EL (cell line): ENCODE measurements around the gene NFE2L2.
"Not testable (repeated sequence)": the region's sequence is repeated elsewhere in the genome, so short reads cannot be mapped to it uniquely, and the experiment has no call there.

Experiments
- DNase-seq: peaks from one replicate; pipeline ENCODE4 v3.0.0-alpha.2; 2016

Gene NFE2L2

DNA sequence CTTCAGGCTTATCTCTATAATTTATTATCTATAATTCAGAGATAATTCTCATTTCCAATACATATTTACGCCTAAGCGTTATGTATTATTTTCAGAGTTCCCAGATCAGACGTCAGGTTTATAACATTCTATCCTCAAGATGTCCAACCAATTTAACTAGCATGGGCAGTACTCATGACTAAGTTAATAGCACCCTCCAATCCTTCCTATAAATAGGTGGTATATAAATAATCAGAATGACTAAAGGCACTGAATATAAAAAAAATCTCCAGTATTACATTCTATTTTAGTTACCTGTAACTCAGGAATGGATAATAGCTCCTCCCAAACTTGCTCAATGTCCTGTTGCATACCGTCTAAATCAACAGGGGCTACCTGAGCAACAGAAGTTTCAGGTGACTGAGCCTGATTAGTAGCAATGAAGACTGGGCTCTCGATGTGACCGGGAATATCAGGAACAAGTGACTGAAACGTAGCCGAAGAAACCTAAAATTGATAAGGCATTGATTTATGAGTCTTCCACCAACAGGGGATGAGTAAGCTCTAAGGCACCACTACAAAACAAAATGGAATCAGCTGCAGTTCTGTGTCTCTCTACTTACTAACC, 32.3 kb downstream of the NFE2L2 start:
- DNase-seq = no peak

DNA sequence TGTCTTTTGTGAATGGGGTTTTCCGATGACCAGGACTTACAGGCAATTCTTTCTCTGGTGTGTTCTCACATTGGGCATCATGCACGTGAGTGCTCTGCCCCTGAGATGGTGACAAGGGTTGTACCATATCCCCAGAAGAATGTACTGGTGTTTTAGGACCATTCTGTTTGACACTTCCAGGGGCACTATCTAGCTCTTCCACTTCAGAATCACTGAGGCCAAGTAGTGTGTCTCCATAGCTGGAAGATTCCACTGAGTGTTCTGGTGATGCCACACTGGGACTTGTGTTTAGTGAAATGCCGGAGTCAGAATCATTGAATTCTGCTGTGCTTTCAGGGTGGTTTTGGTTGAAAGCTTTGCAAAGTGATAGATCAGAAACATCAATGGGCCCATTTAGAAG, 33.3 kb downstream of the NFE2L2 start:
- no peak for DNase-seq

DNA sequence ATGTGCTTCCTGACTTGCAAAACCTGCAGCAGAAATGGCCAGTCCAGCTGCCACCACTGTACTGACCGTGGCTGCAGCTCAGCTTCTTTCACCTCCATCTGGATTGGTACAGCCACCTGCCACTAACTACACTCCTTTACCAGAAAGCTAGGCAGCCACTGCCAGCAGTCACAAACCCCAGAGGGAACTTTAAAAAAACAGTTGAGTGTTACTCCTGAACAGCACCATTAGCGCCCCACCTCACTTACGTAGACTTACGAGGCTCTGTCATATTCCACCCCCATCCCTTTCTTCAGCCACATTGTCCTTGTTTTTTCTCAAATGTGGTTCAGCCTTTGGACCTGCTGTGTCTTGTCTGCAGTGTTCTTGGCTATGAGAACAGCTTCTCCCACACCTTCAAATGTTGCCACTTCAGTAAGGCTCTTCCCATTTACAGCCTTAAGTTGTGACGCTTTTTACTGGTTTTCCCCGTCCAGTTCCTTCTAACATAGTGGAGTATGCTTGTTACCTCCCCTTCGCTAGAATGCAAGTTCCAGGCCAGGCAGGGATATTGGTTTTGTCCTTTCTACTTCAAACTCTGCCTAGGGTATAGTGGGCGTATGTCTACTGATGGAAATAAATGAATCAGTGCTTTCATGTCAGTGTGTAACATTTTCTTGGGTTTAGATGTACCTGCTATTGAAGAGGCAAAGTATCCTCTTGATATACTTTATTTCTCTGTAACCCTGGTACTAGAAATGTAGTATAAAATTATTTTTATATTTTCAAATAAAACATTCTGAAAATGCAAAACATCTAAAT, 34.9 kb downstream of the NFE2L2 start:
- no peak for DNase-seq

DNA sequence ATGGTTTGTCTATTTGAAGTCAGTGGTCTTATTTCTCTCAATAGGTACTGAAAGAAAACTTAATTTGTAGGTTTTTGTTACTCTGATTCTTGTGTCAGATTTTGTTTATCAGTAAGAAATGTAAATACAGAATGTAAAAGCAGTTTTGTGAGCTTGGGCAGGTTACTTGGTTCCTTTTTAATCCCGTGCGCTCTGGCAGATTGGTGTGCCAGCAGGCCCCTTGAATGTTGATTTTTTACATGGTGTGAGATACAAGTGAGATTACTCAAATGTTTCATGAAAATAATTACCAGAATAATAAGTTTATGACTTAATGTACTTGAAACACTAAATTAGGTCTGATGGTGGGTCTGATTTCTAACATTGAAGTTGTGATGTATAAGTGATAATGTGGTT, 38.6 kb downstream of the NFE2L2 start:
- no peak for DNase-seq

DNA sequence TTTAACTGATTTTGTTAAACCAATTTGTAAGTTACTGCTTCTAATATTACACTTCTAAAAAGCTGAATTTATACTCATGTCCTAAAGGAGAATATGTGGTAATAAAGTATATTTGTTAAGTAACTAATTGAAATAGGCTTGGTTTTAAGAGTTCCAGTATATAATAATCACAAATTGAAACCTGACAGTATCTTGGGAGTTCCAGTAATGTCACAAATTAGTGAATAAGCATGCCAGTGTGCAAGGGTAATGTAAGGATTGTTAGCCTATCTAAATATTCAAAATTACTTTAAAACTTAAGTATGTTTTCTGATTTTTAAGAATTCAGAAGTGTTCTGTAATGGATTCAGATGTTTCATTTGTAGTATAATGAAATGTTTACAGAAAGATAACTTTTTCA, 41.1 kb downstream of the NFE2L2 start:
- DNase-seq = not testable (repeated sequence)

DNA sequence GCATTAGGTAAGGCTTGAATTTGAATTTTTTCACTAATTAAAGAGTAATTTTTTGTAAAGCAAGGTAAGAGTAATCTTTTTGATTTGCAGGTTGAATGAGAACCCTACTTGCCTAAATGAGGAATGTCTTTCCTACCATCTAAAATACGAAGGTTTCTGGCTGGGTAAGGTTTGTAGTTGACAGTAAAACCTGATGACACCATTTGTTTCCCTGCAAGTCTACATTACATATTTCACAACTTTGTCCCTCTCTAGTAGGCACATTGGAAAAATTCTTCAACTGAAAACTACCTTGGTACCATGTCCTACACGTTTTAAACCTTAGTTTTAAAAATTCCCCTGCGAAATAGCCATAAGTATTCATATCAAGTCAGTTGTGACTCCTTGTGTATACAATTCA, 42.6 kb downstream of the NFE2L2 start:
- no peak for DNase-seq

DNA sequence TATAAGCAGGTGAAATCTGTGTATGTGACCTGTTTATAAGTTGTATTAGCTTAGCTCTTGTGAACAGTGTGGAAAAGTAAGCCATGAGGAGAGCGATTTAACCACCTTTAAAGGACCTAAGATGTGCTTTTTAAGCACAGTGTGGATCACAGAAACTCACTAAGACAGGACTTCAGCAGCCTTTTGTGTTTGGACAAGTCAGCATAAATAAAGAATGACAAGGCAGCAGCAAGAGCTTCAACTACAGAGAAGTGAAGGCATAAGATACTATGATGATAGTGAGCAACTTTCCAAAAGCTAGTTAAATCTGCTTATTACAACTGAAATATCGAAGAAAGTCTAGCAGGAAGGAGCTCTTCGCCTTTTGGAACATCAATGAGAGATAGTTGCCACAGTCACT, 43.0 kb downstream of the NFE2L2 start:
- no peak for DNase-seq

DNA sequence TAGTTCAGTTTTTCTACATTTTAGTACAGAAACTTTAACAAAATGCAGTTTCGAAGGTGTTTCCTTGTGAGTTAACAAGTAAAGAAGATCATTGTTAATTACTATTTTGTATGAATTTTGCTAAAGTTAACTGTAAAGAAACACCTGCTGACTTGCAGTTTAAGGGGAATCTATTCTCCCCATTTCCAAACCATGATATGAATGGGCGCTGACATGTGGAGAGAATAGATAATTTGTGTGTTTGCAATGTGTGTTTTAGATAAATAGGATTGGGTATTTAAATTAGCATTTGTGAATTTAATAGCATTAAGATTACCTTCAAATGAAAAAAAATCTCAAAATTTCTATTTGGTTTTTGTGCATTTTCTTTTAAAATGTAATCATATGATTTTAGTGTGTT, 44.7 kb downstream of the NFE2L2 start:
- not testable (repeated sequence) for DNase-seq

DNA sequence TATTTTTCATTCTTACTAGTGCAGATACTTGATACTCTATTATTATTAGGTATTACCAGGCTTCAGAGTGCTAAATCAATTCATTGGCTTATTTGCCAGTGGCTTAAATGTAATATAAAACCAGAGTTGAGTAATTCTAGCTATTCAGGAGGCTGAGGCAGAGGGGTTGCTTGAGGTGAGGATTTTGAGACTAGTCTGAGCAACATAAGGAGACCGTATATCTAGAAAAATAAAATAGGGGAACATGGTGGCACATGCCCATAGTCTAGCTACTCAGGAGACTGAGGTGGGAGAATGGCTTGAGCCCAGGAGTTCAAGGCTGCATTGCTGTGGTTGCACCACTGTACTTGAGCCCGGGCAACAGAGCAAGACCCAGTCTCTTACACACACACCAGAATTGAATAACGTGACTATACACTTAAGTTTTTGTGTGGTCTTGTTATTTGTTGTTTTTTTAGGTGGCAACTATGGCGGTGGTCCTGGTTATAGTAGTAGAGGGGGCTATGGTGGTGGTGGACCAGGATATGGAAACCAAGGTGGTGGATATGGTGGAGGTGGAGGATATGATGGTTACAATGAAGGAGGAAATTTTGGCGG, 47.2 kb downstream of the NFE2L2 start:
- DNase-seq = no peak

DNA sequence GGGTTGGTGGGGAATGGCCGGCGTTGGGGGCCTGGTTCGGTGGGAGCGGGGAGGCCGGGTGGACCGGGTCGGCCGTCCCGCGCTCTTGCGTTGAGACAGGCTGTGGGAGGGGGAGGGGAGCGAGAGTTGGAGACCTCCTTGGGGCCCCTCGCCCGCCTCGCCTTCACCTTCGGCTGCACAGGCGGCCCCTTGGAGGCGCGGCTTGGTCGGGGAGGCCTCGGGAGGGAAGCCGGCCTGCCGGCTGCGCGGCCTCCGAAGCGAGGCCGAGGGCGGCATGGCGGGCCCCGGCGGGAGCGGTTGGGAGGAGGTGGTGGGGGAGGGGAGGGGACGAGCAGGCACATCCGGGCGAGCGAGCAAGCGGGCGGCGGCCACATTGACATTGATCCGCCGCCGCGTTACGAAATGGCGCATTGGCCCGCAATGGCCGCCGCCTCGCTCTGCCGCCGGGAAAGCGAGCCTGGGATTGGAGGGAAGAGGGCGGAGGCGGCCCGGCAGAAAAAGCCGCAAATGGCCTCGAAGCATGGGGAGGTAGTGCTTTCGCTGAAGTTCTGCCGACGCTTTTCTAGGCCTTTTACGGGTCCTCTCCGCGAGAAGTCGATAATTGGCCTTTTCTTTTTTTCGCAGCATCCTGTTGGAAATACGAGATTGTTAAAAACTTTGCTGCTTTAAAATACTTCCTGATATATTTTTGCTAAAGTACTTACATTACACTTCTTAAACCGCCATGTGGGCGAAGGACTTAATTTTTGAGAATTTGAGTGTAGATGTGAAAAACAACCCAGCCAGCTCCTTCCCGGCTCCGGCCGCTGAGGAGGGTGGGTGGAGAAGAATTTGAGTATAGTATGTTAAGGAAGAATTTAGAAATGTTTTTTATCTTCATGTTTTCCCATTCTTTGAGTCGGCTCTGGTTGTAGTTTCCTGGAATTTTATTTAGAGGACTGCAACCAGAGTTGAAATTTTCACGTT, 51.4 kb downstream of the NFE2L2 start:
- peak; percentile 89 for DNase-seq

DNA sequence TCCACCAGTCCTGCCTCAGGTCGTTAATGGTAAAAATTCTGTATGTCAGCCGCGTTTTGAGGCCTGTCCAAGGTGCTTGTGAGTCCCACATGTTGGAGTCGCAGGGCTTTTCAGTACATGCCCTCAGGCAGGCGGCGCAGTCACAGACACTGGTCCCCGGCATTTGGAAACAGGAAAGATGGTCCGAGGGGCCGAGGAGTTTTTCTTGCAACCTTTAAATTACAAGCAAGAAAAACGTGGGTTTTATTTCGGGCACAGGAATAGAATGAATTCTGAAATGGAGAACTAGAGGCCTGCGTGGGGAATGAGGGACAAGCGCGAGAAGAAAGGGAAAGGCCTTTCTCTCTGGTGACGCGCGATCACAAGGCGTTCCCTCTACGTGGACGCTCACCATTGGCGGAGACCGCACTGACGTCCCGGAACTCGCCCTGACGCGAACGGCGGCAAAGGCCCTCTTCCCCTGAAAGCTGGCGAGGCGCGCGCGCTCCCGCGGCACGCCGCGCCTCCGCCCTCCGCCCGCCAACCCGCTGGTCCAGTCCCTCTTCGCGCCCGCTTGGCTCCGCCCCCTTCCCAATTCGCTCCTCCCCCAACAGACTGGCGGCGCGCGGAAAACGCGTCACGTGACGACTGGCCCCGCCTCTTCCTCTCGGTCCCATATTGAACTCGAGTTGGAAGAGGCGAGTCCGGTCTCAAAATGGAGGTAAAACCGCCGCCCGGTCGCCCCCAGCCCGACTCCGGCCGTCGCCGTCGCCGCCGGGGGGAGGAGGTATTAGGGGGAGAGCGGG, 52.2 kb downstream of the NFE2L2 start, which contains the start of gene HNRNPA3:
Gene HNRNPA3 (plus strand): TSS at position 689 of the 785 bp plus-strand sequence. CDS start 6 bp downstream, at position 695.
- peak; percentile 98 for DNase-seq

DNA sequence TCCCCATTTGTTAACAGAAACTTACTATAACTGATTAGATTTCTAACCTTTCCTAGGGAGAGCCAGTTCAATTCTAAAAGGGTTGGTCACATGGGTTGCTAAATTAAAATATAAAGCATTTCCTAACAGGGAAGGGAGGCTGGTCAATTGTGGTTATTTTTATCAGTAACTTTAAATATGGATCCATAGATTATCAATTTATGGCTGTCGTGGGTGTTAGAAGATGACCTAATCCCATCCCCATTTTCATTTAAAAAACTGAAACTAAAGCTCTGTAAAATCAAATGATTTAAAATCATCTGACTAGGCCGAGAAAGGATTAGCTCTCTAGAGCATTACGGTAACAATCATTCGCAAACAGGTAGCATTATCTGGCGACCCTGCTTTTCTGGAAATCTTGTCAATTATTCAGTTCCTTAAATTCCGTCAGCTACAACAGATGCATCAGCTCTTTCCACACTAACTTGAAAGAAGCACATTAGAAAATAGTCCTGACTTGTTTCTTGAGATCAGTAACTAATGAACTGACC, 52.9 kb downstream of the NFE2L2 start:
- DNase-seq = no peak

DNA sequence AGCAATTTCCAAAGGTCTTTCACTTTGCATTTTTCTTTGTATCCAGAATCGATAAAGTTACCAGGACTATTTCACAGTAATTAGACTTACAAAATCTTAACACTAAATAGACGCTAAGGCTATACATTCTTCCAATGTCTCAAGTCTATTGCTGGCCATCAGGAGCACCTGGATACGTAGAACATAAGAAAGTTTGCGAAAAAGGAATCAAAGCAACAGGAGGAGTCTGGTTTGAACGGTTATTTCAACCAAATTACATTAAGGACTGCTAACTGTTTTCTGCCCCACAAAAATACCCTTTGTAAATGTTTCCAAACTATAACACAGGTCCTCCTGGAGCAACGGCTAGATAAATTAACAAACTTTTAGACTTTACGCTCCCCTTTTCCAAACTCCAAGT, 53.4 kb downstream of the NFE2L2 start:
- DNase-seq = no peak

DNA sequence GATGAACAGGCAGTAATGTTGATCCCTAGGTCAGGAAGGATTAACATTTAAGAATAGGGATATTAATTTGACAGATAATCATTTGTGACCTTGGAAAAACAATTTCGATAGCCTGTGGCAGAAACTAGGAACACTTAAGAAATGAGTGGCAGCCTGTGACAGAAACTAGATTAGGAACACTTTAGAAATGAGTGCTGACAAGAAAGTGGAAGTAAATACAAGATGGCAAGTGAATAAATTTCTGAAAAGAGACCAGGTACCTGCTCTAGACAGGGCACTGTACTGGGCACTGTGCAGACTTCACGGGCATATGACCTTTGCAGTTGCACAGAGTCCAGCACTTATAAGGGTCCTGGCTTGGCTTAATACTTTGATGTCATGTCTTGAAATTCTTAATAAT, 57.4 kb downstream of the NFE2L2 start:
- DNase-seq = no peak

DNA sequence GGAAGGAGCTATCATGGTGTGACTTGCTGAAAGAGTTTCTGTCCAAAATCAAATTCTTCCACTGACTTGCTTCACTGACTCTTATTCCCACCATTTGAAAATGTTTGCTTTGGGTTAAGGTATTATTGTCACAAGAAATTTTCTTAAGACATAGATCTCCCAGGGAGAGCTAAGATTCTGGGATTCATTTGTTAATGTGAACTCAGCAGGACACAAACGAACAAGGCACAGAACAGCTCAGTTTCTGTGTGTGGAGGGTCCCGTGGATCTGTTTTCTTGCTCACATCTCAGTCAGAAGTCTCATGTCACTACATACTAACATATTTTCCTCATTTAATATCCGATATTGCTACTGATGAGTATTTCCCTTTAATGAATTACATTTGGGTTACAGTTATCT, 60.1 kb downstream of the NFE2L2 start:
- no peak for DNase-seq

DNA sequence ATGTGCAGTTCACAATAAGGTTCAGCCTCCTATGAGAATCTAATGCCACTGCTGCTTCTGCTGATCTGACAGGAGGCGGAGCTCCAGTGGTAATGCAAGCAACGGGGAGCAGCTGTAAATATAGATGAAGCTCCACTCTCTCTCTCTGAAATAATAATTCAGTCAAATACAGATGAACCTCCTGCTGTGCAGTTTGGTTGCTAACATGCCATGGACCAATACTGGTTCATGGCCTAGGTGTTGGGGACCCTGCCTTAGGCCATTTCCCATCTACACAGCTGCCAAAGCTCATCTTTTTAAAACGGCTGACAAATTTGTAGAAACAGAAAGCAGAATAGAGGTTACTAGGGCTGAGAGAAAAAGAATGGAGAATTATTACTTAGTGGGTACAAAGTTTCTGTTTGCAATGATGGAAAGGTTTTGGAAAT, 62.6 kb downstream of the NFE2L2 start:
- DNase-seq = no peak

DNA sequence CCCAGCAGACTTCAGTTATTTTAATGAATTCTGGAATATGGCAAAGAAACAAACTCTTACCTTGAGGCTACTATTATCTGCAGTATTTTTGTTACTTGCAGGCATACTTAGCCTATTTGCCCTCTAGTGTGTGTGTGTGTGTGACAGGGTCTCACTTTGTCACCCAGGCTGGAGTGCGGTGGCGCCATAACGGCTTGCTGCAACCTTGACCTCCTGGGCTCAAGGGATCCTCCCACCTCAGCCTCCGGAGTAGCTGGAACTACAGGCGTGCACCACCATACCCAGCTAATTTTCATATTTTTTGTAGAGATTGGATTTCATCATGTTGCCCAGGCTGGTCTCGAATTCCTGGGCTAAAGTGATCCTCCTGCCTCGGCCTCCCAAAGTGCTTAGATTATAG, 64.1 kb downstream of the NFE2L2 start:
- DNase-seq = not testable (repeated sequence)

DNA sequence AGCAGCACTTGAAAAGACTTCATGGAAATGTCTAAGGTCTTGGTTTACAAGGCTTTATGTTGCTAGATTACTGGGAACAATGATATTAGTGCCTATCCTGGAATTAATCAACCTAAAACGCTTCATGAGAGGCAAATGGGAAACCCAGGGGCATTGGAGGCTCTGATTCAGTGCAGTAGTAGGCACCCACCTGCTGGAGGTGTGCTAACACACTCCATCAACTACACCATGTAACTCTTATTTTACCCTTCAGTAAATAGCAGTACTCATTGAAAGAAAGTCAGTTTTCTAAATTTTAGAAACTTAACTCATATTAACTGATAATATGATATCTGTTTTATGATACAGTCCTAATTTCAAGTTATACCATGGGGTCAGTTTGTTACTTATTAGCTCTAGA, 69.3 kb downstream of the NFE2L2 start:
- DNase-seq = no peak

DNA sequence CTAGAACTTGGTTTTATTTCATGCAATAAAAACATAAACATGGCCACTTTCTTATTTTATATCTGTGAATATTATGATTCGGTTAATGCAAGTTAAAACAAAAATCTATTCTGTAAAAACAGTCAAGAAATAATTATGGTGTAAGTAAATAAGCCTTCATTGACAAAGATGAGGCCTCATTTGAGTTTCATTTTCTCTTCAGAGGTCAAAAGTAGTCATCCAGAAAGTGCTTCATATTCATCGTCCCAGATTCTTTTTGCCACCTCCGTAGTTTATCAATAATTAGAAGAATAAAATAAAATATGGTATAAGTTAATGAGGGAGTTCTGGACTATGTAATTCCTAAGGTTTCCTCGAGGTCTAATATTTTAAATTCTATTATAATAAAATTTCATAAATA, 71.3 kb downstream of the NFE2L2 start:
- no peak for DNase-seq

DNA sequence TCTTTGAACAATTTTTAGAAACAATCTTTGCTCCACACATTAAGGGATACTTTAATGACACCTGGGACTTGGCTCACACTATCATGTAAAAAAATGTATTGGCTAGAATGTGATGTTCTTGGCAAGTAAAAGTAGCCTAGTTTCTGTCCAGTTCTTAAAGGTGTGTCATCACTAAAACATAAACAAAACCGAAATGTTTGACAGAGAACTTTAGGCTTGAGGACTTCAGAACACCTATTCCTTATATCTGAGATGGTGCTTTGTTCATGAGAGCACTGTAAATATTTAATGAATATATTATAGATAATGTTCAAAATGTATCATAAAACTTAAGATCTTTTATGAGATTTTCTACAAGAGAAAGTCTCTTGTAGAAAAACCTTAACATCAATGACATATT, 71.7 kb downstream of the NFE2L2 start:
- no peak for DNase-seq

DNA sequence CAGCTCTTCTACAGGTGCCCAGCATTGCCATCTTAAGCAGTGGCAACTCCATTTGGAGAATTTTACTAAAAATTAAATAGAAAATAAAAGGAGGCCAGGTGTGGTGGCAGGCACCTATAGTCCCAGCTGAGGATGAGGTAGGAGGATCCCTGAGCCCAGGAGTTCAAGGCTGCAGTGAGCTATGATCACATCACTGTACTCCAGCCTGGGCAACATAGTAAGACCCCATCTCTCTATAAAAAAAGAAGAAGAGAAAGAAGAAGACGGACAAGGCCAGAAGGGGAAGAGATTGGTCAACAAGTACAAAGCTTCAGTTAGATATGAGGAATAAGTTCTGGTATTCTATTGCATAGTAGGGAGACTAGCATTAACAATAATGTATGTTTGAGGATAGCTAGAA, 73.6 kb downstream of the NFE2L2 start:
- no peak for DNase-seq
